GM21723 (cell line): ENCODE measurements around the gene AGBL5.

ENCODE experiments used
- ATAC-seq: cut with Tn5 transposase; IDR thresholded peaks from one replicate; pipeline ENCODE4 v1.9.1; 2021; ENCODE audit warnings: mild to moderate bottlenecking, moderate library complexity; ENCODE audit not compliant: unreplicated experiment

The AGBL5 gene

GRCh38 chr2:27076323-27076722 lies 24.9 kb downstream of the AGBL5 start:
- no peak for ATAC-seq

GRCh38 chr2:27077231-27077630 lies 25.8 kb downstream of the AGBL5 start:
- no peak for ATAC-seq

- no peak for ATAC-seq
Measured at GRCh38 chr2:27078267-27079194, 27.1 kb downstream of the AGBL5 start, which contains the start of gene EMILIN1. TSS of gene EMILIN1 (plus strand) at chr2:27078615. CDS start at chr2:27079066, 451 bp downstream.

GRCh38 chr2:27079233-27080139 lies 28.0 kb downstream of the AGBL5 start:
- ATAC-seq: no peak

- ATAC-seq: no peak
Measured at GRCh38 chr2:27080140-27080469, 28.6 kb downstream of the AGBL5 start.

- ATAC-seq: no peak
Measured at GRCh38 chr2:27080603-27080936, 29.1 kb downstream of the AGBL5 start.

- ATAC-seq: no peak
Measured at GRCh38 chr2:27081984-27082772, 30.7 kb downstream of the AGBL5 start.

- ATAC-seq: no peak
Measured at GRCh38 chr2:27082773-27083409, 31.4 kb downstream of the AGBL5 start.

- no peak for ATAC-seq
Measured at GRCh38 chr2:27083410-27084296, 32.2 kb downstream of the AGBL5 start.

GRCh38 chr2:27084297-27085061 lies 33.0 kb downstream of the AGBL5 start:
- ATAC-seq: no peak

GRCh38 chr2:27085062-27085672 lies 33.7 kb downstream of the AGBL5 start:
- no peak for ATAC-seq

- peak; percentile 0 for ATAC-seq
Measured at GRCh38 chr2:27085673-27086089, 34.2 kb downstream of the AGBL5 start.

- peak; percentile 76 for ATAC-seq
Measured at GRCh38 chr2:27086090-27086723, 34.7 kb downstream of the AGBL5 start.

- ATAC-seq: peak; percentile 24
Measured at GRCh38 chr2:27086724-27087593, 35.5 kb downstream of the AGBL5 start, which contains the start of gene KHK. TSS of gene KHK (plus strand) at chr2:27086772. CDS start at chr2:27087260, 488 bp downstream.

- no peak for ATAC-seq
Measured at GRCh38 chr2:27087823-27088410, 36.4 kb downstream of the AGBL5 start.

- ATAC-seq: no peak
Measured at GRCh38 chr2:27088634-27089033, 37.2 kb downstream of the AGBL5 start.
